Osteocyte (in vitro differentiated cells): ENCODE data around the gene GTF2A2. TPM values are rescaled to one million over a fixed set of nuclear protein-coding genes. Genes with fewer than 3 reads are reported as not detected.

Experiments
- DNase-seq: peaks from one replicate; pipeline ENCODE4 v3.0.0; 2021; ENCODE audit warnings: mixed read lengths; ENCODE audit not compliant: unreplicated experiment; ENCODE audit errors: extremely low spot score
- H3K27ac Mint-ChIP-seq: one replicate; pipeline ENCODE4 v1.8.0; 2021; ENCODE audit warnings: mild to moderate bottlenecking, mixed read lengths; ENCODE audit not compliant: unreplicated experiment
- H3K27me3 Mint-ChIP-seq: one replicate; pipeline ENCODE4 v1.8.0; 2021; ENCODE audit warnings: mixed read lengths; ENCODE audit not compliant: unreplicated experiment
- H3K36me3 Mint-ChIP-seq: one replicate; pipeline ENCODE4 v1.8.0; 2021; ENCODE audit warnings: mixed read lengths; ENCODE audit not compliant: unreplicated experiment
- H3K4me1 Mint-ChIP-seq: one replicate; pipeline ENCODE4 v1.8.0; 2021; ENCODE audit warnings: mixed read lengths; ENCODE audit not compliant: unreplicated experiment
- H3K4me3 Mint-ChIP-seq: one replicate; pipeline ENCODE4 v1.8.0; 2021; ENCODE audit warnings: mild to moderate bottlenecking, moderate library complexity, mixed read lengths; ENCODE audit not compliant: unreplicated experiment
- H3K9me3 Mint-ChIP-seq: one replicate; pipeline ENCODE4 v1.8.0; 2021; ENCODE audit warnings: mixed read lengths; ENCODE audit not compliant: unreplicated experiment
- total RNA-seq: library from RNA; stranded (reverse); gene quantifications from 2 replicates; pipeline ENCODE4 v1.2.1, GENCODE V29; 2021
- TF ChIP-seq, protein P1 (sequence below): fragments of 200-600 bp; sonication (generic); IDR thresholded peaks from 2 replicates; pipeline ENCODE4 v1.5.0; 2021; ENCODE audit warnings: antibody characterized with exemption, mild to moderate bottlenecking, moderate library complexity

The GTF2A2 gene
- total RNA-seq, 1 donor from 2014 or later = 99.1 TPM

DNA sequence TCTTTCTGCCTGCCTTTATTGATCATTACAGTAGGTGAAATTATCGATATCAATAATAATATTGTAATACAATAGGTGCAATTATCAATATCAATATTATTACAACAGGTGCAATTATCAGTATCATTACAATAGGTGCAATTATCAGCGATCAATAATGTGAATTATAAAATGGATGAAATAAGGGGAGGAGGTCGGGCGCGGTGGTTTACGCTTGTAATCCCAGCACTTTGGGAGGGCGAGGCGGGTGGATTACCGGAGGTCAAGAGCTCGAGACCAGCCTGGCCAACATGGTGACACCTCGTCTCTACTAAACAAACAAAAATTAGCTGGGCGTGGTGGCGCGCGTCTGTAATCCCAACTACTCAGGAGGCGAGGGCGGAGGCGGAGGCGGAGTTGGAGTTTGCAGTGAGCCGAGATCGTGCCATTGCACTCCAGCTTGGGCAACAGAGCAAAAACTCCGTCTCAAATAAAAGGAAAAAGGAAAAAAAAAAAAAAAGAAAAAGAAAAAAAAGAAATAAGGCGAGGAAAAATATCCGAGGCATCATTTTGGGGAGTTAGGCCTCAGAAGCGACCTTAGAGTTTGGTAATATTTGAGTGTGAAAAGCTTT, 32.4 kb upstream of the GTF2A2 start:
- Mint-ChIP-seq H3K4me3 (peak overlapping the region; percentile 85), H3K27me3 (peaks cover 3% of the 10 kb centered on the region), H3K9me3 (no peaks in the 10 kb centered on the region), H3K4me1 (peaks cover 27% of the 10 kb centered on the region), H3K36me3 (peaks cover 1% of the 10 kb centered on the region), H3K27ac (peak overlapping the region; percentile 94)
- TF ChIP-seq, protein P1, sequence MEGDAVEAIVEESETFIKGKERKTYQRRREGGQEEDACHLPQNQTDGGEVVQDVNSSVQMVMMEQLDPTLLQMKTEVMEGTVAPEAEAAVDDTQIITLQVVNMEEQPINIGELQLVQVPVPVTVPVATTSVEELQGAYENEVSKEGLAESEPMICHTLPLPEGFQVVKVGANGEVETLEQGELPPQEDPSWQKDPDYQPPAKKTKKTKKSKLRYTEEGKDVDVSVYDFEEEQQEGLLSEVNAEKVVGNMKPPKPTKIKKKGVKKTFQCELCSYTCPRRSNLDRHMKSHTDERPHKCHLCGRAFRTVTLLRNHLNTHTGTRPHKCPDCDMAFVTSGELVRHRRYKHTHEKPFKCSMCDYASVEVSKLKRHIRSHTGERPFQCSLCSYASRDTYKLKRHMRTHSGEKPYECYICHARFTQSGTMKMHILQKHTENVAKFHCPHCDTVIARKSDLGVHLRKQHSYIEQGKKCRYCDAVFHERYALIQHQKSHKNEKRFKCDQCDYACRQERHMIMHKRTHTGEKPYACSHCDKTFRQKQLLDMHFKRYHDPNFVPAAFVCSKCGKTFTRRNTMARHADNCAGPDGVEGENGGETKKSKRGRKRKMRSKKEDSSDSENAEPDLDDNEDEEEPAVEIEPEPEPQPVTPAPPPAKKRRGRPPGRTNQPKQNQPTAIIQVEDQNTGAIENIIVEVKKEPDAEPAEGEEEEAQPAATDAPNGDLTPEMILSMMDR = no peak
- DNase-seq = no peak

DNA sequence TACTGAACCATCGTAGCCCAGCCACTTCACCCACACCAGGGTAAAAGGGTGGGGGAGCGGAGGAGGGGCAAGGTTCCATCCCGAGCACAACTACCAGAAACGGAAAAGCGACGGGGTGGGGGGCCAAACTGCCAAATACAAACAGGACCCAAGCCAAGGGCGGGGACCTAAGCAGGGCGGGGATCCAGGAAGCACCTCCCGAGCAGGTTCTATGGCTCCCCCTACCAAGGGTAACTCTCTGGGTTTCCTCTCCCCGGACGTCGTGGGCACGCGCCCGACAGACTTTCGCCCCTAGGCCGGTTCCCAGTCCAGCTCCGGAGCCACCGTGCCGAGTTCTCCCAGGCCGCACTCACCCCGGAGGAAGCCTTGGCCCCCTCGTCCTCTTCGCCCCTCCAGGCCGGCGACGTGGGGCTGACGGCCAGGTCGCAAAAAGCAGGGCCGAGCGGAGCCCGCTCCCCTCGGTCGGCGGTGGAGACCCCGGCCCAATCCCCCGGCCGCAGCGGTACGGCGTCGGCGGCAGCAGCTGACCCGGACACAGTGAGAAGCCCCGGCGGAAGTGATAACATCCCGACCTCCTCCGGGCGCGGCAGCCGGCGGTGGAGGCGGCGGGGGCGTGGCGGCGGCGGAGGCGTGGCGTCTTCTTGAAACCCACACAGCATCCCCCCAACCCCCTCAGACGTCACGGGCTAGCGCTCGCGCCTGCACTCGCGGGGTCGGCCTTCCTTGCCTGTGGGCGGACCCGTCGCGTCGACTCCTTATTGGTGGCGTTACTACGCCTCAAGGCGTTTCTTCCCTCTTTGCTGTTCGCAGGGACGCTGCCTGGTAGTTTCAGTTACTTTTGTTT, 31.7 kb upstream of the GTF2A2 start, which contains the start of gene BNIP2:
BNIP2 (minus strand) TSS at position 539 of the 844 bp plus-strand sequence. CDS start 6,863 bp downstream, outside the sequence.
- peak within 1 kb of the TSS; percentile 85 for H3K4me3 Mint-ChIP-seq
- peaks cover 1% of the 10 kb centered on the region for H3K36me3 Mint-ChIP-seq
- peak; percentile 99 for DNase-seq
- TF ChIP-seq, protein P1 = peak; percentile 18
- H3K9me3 Mint-ChIP-seq = no peaks in the 10 kb centered on the region
- peaks cover 31% of the 10 kb centered on the region for H3K4me1 Mint-ChIP-seq
- no peaks in the 10 kb centered on the region for H3K27me3 Mint-ChIP-seq
- H3K27ac Mint-ChIP-seq = peak within 1 kb of the TSS; percentile 94

DNA sequence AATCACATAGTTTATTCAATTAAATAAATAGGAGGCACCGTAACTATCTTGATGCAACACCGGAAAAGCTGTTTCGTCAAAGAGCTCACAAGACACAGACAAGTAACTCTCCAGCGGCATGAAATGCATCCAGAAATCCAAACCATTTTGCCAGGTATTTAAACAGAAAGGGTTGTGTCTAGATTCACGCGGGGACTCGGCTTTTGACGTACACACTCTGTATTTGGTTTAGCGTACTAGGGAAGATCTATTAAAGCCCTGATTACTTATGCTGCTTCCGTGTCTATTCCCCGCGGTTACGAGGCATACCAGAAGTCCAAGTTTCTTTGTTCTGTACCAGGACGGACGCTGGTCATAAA, 31.1 kb upstream of the GTF2A2 start:
- peak overlapping the region; percentile 85 for H3K4me3 Mint-ChIP-seq
- peaks cover 1% of the 10 kb centered on the region for H3K36me3 Mint-ChIP-seq
- H3K4me1 Mint-ChIP-seq = peaks cover 31% of the 10 kb centered on the region
- H3K27ac Mint-ChIP-seq = peak overlapping the region; percentile 94
- DNase-seq = no peak
- H3K9me3 Mint-ChIP-seq = no peaks in the 10 kb centered on the region
- H3K27me3 Mint-ChIP-seq = no peaks in the 10 kb centered on the region
- TF ChIP-seq, protein P1 = no peak

DNA sequence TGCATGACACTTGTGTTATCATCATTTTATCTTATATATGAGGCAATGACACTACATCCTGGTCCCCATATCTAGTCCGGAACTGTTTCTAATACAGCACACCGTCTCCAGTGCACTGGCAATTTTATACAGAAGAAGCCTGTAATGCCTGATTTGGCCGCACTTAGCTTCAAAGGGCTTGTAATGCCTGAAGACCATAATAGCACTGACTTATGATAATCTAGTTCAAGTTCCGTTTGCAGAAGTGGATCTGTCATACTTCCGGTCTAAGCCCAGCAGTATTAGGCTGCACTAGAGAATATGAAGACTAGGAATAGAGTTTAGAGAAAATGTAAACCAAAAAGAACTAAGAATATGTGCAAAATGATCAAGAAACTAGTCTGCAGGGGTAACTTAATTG, 30.5 kb upstream of the GTF2A2 start:
- Mint-ChIP-seq H3K27me3 (no peaks in the 10 kb centered on the region), H3K36me3 (peaks cover 1% of the 10 kb centered on the region), H3K9me3 (no peaks in the 10 kb centered on the region), H3K4me3 (peak overlapping the region; percentile 85), H3K4me1 (peaks cover 32% of the 10 kb centered on the region), H3K27ac (peak overlapping the region; percentile 94)
- DNase-seq = no peak
- TF ChIP-seq, protein P1 = no peak

DNA sequence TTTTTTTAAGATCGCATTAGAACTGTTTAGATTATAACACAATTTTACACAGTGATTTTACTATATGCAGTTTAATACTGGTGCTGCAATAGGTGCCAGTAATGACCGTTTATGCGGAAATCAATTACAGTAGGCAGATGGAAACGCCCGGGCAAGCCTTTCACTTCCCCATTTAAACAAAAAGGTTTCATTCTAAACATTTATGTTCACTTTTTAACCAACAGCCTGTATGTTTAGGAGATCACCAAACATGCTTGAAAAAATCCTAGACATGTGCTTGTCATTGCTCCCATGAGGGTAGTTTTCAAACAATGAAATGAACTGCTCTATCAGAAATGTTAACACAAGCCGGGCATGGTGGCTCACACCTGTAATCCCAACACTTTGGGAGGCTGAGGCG, 29.1 kb upstream of the GTF2A2 start:
- Mint-ChIP-seq H3K9me3 (no peaks in the 10 kb centered on the region), H3K4me1 (peaks cover 32% of the 10 kb centered on the region), H3K27ac (peak overlapping the region; percentile 23), H3K27me3 (no peaks in the 10 kb centered on the region), H3K4me3 (peak overlapping the region; percentile 26), H3K36me3 (peaks cover 4% of the 10 kb centered on the region)
- no peak for DNase-seq
- TF ChIP-seq, protein P1 = no peak
